ENCODE data around the gene NRP2. TPM values are rescaled to one million over a fixed set of nuclear protein-coding genes. Genes with fewer than 3 reads are reported as not detected.
A peak's percentile ranks its signal among the peaks of the same experiment; 100 is the strongest.

Gene NRP2
- total RNA-seq, 1 donor from 2014 or later, result 76.7 TPM

DNA sequence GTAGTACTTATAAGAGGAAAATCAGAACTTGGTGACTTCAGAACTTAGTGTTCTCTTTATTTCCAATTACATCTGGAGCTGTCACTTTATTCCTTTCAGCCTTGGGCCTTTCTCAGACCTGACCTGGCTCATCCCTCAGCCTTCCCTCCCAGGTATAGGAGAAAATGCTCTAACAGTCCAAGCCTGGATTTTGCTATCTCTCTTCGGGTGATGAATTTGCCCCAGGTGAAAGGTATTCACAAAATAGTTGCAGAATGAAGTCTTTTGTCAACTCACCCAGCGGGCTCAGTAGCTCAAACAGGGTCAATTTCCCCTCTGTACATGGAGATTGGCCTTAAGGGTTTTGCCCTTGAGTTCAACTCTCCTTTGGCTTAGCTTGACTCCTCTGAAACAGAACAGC is 12.0 kb downstream of the NRP2 start:
- no peaks in the 10 kb centered on the region for H3K9me3 Mint-ChIP-seq (ENCODE audit: unreplicated experiment)
- H3K9ac ChIP-seq (ENCODE audit: low read length), result no peak overlapping the region
- peaks cover 3% of the 10 kb centered on the region for H3K36me3 ChIP-seq (ENCODE audit: insufficient read depth, low read length)
- no peaks in the 10 kb centered on the region for H3K27me3 Mint-ChIP-seq (ENCODE audit: low read depth, unreplicated experiment)
- H3K4me2 ChIP-seq (ENCODE audit: low read length), result peak overlapping the region; percentile 4
- no peak overlapping the region for H3K27ac Mint-ChIP-seq (ENCODE audit: unreplicated experiment)
- no peak overlapping the region for H2AFZ ChIP-seq (ENCODE audit: low read depth, low read length)
- H3K4me3 ChIP-seq (ENCODE audit: insufficient read depth, low read depth, low read length), result no peak overlapping the region
- peaks cover 55% of the 10 kb centered on the region for H3K4me1 ChIP-seq (ENCODE audit: insufficient read depth, low read length)
- TF ChIP-seq CTCF (IDR thresholded peaks at IDR 0.05; ENCODE audit: insufficient read depth, low read depth, low read length) (no peak), EZH2 (IDR thresholded peaks at IDR 0.05; ENCODE audit: insufficient read depth, low read length) (no peak)
- no peaks in the 10 kb centered on the region for H3K9me3 ChIP-seq (ENCODE audit: insufficient read depth, low read depth, low read length)
- peaks cover 80% of the 10 kb centered on the region for H3K79me2 ChIP-seq (ENCODE audit: insufficient read depth, low read length)
- DNase-seq (ENCODE audit: low read depth), result no peak
- H3K27ac ChIP-seq (ENCODE audit: low read depth, low read length), result no peak overlapping the region
- H3K36me3 Mint-ChIP-seq (ENCODE audit: low read depth, unreplicated experiment), result peaks cover 4% of the 10 kb centered on the region
- no peak for FAIRE-seq
- peaks cover 52% of the 10 kb centered on the region for H3K4me1 Mint-ChIP-seq (ENCODE audit: low read depth, unreplicated experiment)
- peaks cover 5% of the 10 kb centered on the region for H4K20me1 ChIP-seq (ENCODE audit: insufficient read depth, low read length)
- H3K4me3 Mint-ChIP-seq (ENCODE audit: unreplicated experiment), result no peak overlapping the region
- no peaks in the 10 kb centered on the region for H3K27me3 ChIP-seq (ENCODE audit: insufficient read depth, low read length)

- Histone ChIP-seq H3K4me1 (ENCODE audit: insufficient read depth, low read length) (peaks cover 68% of the 10 kb centered on the region), H3K27me3 (ENCODE audit: insufficient read depth, low read length) (no peaks in the 10 kb centered on the region), H3K4me2 (ENCODE audit: low read length) (peak overlapping the region; percentile 48), H2AFZ (ENCODE audit: low read depth, low read length) (no peak overlapping the region), H3K79me2 (ENCODE audit: insufficient read depth, low read length) (peaks cover 71% of the 10 kb centered on the region), H3K36me3 (ENCODE audit: insufficient read depth, low read length) (peaks cover 3% of the 10 kb centered on the region), H3K4me3 (ENCODE audit: insufficient read depth, low read depth, low read length) (no peak overlapping the region), H4K20me1 (ENCODE audit: insufficient read depth, low read length) (peaks cover 5% of the 10 kb centered on the region), H3K27ac (ENCODE audit: low read depth, low read length) (peak overlapping the region; percentile 63), H3K9me3 (ENCODE audit: insufficient read depth, low read depth, low read length) (no peaks in the 10 kb centered on the region), H3K9ac (ENCODE audit: low read length) (peak overlapping the region; percentile 39)
- Mint-ChIP-seq H3K9me3 (ENCODE audit: unreplicated experiment) (no peaks in the 10 kb centered on the region), H3K36me3 (ENCODE audit: low read depth, unreplicated experiment) (peaks cover 4% of the 10 kb centered on the region), H3K4me3 (ENCODE audit: unreplicated experiment) (peak overlapping the region; percentile 13), H3K27me3 (ENCODE audit: low read depth, unreplicated experiment) (no peaks in the 10 kb centered on the region), H3K27ac (ENCODE audit: unreplicated experiment) (peak overlapping the region; percentile 89), H3K4me1 (ENCODE audit: low read depth, unreplicated experiment) (peaks cover 62% of the 10 kb centered on the region)
- DNase-seq (ENCODE audit: low read depth) (peak; percentile 90), FAIRE-seq (peak; percentile 32)
- TF ChIP-seq EZH2 (IDR thresholded peaks at IDR 0.05; ENCODE audit: insufficient read depth, low read length), result no peak
- no peak for TF ChIP-seq CTCF (IDR thresholded peaks at IDR 0.05; ENCODE audit: insufficient read depth, low read depth, low read length)
Measured at GRCh38 chr2:205695460-205695991, 13.2 kb downstream of the NRP2 start.

DNA sequence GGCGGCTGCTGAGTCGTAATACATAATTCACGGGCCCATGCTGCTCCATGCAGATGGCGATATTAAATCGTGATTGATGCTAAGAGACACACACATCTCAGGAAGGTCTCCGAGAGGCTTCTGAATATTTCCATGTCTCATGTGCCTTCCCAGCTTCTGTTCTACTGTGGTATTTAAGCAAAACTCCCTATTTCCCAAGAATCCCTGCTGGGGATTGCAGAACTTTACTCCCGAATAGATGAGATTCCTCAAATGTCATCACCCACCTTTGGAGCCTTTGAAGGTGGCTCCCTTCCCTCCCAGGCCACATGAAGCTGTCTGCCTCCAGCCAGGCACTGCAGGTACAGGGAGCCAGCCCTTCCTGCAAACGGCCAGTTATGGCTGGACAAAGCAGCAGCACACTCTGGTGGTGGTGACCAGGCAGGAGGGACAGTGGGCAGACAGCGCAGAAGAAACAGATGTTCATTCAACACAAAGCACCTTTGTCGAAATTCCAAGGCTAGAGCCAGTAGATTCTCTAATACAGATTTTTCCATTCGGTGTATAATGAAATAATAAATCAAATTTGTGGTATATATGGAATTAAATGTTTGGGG is 14.1 kb downstream of the NRP2 start:
- H3K4me3 Mint-ChIP-seq (ENCODE audit: unreplicated experiment), result no peak overlapping the region
- peaks cover 4% of the 10 kb centered on the region for H3K36me3 Mint-ChIP-seq (ENCODE audit: low read depth, unreplicated experiment)
- Histone ChIP-seq H3K4me2 (ENCODE audit: low read length) (peak overlapping the region; percentile 48), H3K27ac (ENCODE audit: low read depth, low read length) (peak overlapping the region; percentile 31), H2AFZ (ENCODE audit: low read depth, low read length) (no peak overlapping the region), H3K4me1 (ENCODE audit: insufficient read depth, low read length) (peaks cover 76% of the 10 kb centered on the region), H4K20me1 (ENCODE audit: insufficient read depth, low read length) (no peaks in the 10 kb centered on the region), H3K36me3 (ENCODE audit: insufficient read depth, low read length) (peaks cover 3% of the 10 kb centered on the region), H3K79me2 (ENCODE audit: insufficient read depth, low read length) (peaks cover 62% of the 10 kb centered on the region), H3K9ac (ENCODE audit: low read length) (no peak overlapping the region), H3K9me3 (ENCODE audit: insufficient read depth, low read depth, low read length) (no peaks in the 10 kb centered on the region), H3K27me3 (ENCODE audit: insufficient read depth, low read length) (no peaks in the 10 kb centered on the region), H3K4me3 (ENCODE audit: insufficient read depth, low read depth, low read length) (no peak overlapping the region)
- H3K4me1 Mint-ChIP-seq (ENCODE audit: low read depth, unreplicated experiment), result peaks cover 71% of the 10 kb centered on the region
- no peak for FAIRE-seq
- no peaks in the 10 kb centered on the region for H3K9me3 Mint-ChIP-seq (ENCODE audit: unreplicated experiment)
- no peak for DNase-seq (ENCODE audit: low read depth)
- peak overlapping the region; percentile 84 for H3K27ac Mint-ChIP-seq (ENCODE audit: unreplicated experiment)
- H3K27me3 Mint-ChIP-seq (ENCODE audit: low read depth, unreplicated experiment), result no peaks in the 10 kb centered on the region
- TF ChIP-seq CTCF (IDR thresholded peaks at IDR 0.05; ENCODE audit: insufficient read depth, low read depth, low read length), result peak; percentile 30
- no peak for TF ChIP-seq EZH2 (IDR thresholded peaks at IDR 0.05; ENCODE audit: insufficient read depth, low read length)

Measured in astrocyte (in vitro differentiated cells and primary cell).